Calu3 (cell line): ENCODE data around the gene GAS2L1. TPM values are rescaled to one million over a fixed set of nuclear protein-coding genes. Genes with fewer than 3 reads are reported as not detected.

ENCODE experiments used
- BruUV-seq: library from RNA; stranded (reverse); fragments of 400-500 nt; replicated peaks from 2 replicates; lab custom pipeline; 2021; lab: Mats Ljungman, UMichigan
- CTCF ChIA-PET: fragments of 300-600 bp; sonication (Branson Sonifier 250); formaldehyde crosslinking; loops from one replicate; lab custom pipeline; 2022; ENCODE audit warnings: antibody characterized with exemption; lab: Charles Lee
- DNase-seq: peaks from one replicate; pipeline ENCODE4 v3.0.0; 2022
- H3K27ac Mint-ChIP-seq: one replicate; pipeline ENCODE4 v1.8.0; 2022; ENCODE audit warnings: mixed read lengths; ENCODE audit not compliant: unreplicated experiment
- H3K27me3 Mint-ChIP-seq: one replicate; pipeline ENCODE4 v1.8.0; 2022; ENCODE audit warnings: mixed read lengths; ENCODE audit not compliant: unreplicated experiment
- H3K36me3 Mint-ChIP-seq: one replicate; pipeline ENCODE4 v1.8.0; 2022; ENCODE audit warnings: mild to moderate bottlenecking, moderate library complexity, mixed read lengths; ENCODE audit not compliant: insufficient read depth, unreplicated experiment
- H3K4me1 Mint-ChIP-seq: one replicate; pipeline ENCODE4 v1.8.0; 2022; ENCODE audit warnings: mild to moderate bottlenecking, low read depth, mixed read lengths; ENCODE audit not compliant: unreplicated experiment
- H3K4me3 Mint-ChIP-seq: one replicate; pipeline ENCODE4 v1.8.0; 2022; ENCODE audit warnings: mild to moderate bottlenecking, low read depth, moderate library complexity, mixed read lengths; ENCODE audit not compliant: unreplicated experiment
- H3K9me3 Mint-ChIP-seq: one replicate; pipeline ENCODE4 v1.8.0; 2022; ENCODE audit warnings: low read depth, mixed read lengths; ENCODE audit not compliant: unreplicated experiment
- intact Hi-C: fragments of 100-400 bp; cut with micrococcal nuclease; formaldehyde crosslinking; loops from one replicate; pipeline ENCODE4 v1.10.0; 2022; ENCODE audit not compliant: unreplicated experiment
- total RNA-seq: library from RNA; stranded (reverse); gene quantifications from 2 replicates; pipeline ENCODE4 v1.2.3, GENCODE V29; 2022
- TF ChIP-seq, protein P1 (sequence below): fragments of 200-600 bp; IDR thresholded peaks from one replicate; pipeline ENCODE4 v1.8.0; 2022; ENCODE audit warnings: antibody characterized with exemption; ENCODE audit not compliant: unreplicated experiment

Gene GAS2L1
- total RNA-seq, 1 experiment from 2014 or later, result 16.9 TPM

DNA sequence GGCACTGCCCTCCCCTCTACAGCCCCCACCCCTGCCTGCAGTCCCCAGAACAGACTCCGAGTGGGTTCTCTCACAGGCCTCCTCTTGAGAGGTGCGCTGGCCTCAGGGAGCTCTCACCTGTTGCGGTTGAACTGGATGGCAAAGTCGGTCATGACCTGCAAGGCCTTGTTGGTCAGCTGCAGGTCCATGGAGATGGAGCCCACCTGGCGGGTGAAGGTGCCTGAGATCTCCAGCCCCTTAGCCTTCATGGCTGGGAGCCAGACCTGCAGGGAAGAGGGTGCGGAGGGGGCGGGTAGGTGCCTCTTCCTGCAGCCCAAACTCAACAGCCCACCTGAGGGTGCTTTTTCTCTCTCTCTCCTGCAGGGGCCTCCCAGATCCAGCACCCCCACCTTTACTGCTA lies 27.7 kb downstream of the GAS2L1 start:
- no TSS peak for BruUV-seq
- Mint-ChIP-seq H3K27me3 (no peaks in the 10 kb centered on the region), H3K4me3 (no peak overlapping the region), H3K4me1 (no peaks in the 10 kb centered on the region), H3K36me3 (peaks cover 40% of the 10 kb centered on the region), H3K9me3 (no peaks in the 10 kb centered on the region), H3K27ac (no peak overlapping the region)
- intact Hi-C loops, result no loop called here
- TF ChIP-seq, protein P1, sequence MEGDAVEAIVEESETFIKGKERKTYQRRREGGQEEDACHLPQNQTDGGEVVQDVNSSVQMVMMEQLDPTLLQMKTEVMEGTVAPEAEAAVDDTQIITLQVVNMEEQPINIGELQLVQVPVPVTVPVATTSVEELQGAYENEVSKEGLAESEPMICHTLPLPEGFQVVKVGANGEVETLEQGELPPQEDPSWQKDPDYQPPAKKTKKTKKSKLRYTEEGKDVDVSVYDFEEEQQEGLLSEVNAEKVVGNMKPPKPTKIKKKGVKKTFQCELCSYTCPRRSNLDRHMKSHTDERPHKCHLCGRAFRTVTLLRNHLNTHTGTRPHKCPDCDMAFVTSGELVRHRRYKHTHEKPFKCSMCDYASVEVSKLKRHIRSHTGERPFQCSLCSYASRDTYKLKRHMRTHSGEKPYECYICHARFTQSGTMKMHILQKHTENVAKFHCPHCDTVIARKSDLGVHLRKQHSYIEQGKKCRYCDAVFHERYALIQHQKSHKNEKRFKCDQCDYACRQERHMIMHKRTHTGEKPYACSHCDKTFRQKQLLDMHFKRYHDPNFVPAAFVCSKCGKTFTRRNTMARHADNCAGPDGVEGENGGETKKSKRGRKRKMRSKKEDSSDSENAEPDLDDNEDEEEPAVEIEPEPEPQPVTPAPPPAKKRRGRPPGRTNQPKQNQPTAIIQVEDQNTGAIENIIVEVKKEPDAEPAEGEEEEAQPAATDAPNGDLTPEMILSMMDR, result no peak
- CTCF ChIA-PET, result interaction anchor here (0.6 kb wide), 1 partner anchor 1718 kb away, joined by 10 read pairs; no protein-coding TSS in a partner anchor
- DNase-seq, result no peak

DNA sequence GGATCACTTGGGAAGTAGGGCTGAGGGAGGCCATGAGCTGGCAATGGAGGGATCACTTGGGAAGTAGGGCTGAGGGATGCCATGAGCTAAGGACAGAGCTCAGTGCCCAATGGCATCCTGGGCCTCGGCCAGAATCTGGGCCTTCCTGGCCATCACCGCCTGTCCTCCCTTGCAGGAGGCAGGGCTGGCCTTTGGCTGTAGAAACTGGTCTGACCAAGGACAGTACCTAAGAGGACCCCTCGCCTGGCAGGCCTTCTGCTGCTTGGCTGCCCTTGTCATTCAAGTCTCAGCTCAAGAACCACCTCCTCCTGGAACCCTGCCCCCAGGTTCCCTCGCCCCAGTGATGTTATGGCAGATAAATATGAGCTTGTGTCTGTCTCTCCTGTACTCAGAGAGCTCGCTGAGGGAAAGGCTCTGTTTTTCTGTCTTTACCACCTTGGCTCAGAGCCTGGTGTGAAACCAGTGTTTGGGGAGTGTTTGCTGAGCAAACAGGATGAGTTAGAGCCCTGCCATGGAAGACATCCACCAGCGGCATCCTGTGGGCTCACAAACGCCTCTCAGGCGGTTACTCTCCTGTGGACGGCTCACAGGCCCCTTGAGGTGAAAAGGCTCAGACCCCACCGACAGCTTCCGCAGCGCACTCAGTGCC lies 28.4 kb downstream of the GAS2L1 start:
- H3K36me3 Mint-ChIP-seq, result peaks cover 35% of the 10 kb centered on the region
- BruUV-seq, result no TSS peak
- CTCF ChIA-PET, result interaction anchor here (0.6 kb wide), 2 partner anchors 20 to 1717 kb away, joined by 3 to 10 read pairs; no protein-coding TSS in a partner anchor
- TF ChIP-seq, protein P1, result no peak
- no peak overlapping the region for H3K4me3 Mint-ChIP-seq
- H3K27me3 Mint-ChIP-seq, result no peaks in the 10 kb centered on the region
- no peaks in the 10 kb centered on the region for H3K9me3 Mint-ChIP-seq
- H3K27ac Mint-ChIP-seq, result no peak overlapping the region
- no peak for DNase-seq
- intact Hi-C loops, result no loop called here
- no peaks in the 10 kb centered on the region for H3K4me1 Mint-ChIP-seq

DNA sequence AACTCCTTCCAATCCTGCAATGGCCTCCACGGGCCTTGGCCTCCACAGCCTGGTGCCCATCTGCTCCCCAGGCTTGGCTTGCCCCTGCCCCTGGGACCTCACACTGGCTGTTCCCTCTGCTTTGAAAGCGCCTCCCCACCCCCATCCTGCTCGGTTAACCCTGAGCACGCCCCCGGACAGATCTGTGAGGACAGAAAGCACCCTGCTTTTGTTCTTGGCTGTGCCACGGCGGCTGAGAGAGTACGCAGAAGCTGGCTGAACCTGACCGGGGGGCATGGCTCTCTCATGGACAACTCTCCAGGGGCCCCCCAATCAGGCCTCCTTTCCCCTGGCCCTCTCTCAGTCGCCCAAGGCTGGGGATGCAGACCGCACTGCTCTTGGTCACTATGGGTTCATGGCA lies 29.2 kb downstream of the GAS2L1 start:
- Mint-ChIP-seq H3K27ac (no peak overlapping the region), H3K36me3 (peaks cover 29% of the 10 kb centered on the region), H3K27me3 (no peaks in the 10 kb centered on the region), H3K9me3 (no peaks in the 10 kb centered on the region), H3K4me1 (no peaks in the 10 kb centered on the region), H3K4me3 (no peak overlapping the region)
- TF ChIP-seq, protein P1, result no peak
- intact Hi-C loops, result no loop called here
- no peak for DNase-seq
- BruUV-seq, result no TSS peak
- CTCF ChIA-PET, result no interaction called here

DNA sequence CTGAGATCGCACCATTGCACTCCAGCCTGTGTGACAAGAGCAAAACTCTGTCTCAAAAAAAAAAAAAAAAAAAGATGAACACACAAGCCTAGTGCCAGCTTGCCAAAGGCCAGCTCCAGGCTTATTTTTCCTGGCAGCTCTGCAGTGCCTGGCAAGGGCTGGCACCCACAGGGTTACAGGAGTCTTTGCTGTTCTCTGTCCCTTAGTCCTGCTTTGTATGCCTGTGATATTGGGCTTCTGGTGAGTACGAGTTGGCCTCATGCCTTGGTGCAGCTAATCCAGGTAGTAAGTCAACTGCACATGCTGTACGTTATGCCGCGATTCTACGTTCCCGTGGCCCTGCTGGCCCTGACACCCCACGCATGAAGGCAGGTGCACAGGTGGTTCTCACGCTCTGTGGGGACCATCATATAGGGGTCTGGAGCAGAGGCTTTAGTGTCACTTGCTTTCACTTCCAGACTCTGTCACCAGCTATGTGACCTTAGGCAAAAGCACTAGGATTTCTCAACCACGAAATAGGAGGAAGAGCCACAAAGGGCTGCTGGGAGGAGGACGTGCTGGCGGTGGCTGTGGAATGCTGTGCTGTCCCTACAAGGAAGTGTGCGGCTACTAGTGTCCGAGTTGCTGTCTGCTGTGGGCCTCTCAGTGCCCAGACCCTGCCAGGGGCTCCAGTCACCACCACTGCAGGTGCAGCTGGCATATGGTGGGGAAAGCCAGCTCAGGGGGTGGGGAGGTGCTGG lies 30.5 kb downstream of the GAS2L1 start:
- no peak for DNase-seq
- H3K36me3 Mint-ChIP-seq, result peaks cover 25% of the 10 kb centered on the region
- CTCF ChIA-PET, result no interaction called here
- no peaks in the 10 kb centered on the region for H3K4me1 Mint-ChIP-seq
- H3K9me3 Mint-ChIP-seq, result no peaks in the 10 kb centered on the region
- H3K27me3 Mint-ChIP-seq, result no peaks in the 10 kb centered on the region
- no peak overlapping the region for H3K4me3 Mint-ChIP-seq
- BruUV-seq, result no TSS peak
- intact Hi-C loops, result no loop called here
- TF ChIP-seq, protein P1, result no peak
- no peak overlapping the region for H3K27ac Mint-ChIP-seq
